ENCODE results near the gene BSG.

The BSG gene

DNA sequence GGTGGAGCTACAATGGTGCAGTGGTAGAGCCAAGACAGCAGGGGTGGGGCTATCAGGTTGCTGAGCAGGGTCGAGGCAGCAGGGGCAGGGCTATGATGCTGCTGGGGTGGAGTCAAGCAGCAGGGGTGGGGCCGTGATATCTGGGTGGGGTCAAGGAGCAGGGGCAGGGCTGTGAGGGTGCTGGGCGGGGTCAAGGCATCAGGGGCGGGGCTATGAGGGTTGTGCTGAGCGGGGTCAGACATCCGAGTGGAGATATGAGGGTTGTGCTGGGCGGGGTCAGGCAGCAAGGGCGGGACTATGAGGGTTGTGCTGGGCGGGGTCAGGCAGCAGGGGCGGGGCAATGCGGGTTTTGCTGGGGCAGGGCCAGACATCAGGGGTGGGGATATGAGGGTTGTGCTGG lies 32.0 kb downstream of the BSG start:
- peak; percentile 54 to 61 for DNase-seq (ENCODE audit: low read depth in 2 of 2)

DNA sequence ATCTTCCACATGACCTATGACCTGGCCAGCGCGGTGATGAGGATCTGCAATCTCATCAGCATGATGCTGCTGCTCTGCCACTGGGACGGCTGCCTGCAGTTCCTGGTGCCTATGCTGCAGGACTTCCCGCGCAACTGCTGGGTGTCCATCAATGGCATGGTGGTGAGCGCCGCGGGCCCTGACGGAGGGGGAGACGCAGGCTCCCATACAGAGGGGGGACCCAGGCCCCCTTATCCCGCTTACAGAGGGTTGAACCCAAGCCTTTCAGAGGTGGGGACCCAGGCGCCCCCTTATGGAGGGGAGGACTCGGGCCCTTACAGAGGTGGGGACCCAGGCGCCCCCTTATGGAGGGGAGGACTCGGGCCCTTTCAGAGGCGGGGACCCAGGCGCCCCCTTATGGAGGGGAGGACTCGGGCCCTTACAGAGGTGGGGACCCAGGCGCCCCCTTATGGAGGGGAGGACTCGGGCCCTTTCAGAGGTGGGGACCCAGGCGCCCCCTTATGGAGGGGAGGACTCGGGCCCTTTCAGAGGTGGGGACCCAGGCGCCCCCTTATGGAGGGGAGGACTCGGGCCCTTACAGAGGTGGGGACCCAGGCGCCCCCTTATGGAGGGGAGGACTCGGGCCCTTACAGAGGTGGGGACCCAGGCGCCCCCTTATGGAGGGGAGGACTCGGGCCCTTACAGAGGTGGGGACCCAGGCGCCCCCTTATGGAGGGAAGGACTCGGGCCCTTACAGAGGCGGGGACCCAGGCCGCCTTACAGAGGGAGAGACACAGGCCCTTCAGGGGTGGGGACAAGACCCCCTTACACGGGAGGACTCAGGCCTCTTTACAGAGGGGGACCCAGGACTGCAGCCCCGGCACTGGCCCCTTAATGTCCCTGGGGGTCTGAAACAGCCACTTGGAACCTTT lies 32.9 kb downstream of the BSG start:
- DNase-seq (ENCODE audit: low read depth in 2 of 2), result peak in 1 of 2 donors; percentile 40

DNA sequence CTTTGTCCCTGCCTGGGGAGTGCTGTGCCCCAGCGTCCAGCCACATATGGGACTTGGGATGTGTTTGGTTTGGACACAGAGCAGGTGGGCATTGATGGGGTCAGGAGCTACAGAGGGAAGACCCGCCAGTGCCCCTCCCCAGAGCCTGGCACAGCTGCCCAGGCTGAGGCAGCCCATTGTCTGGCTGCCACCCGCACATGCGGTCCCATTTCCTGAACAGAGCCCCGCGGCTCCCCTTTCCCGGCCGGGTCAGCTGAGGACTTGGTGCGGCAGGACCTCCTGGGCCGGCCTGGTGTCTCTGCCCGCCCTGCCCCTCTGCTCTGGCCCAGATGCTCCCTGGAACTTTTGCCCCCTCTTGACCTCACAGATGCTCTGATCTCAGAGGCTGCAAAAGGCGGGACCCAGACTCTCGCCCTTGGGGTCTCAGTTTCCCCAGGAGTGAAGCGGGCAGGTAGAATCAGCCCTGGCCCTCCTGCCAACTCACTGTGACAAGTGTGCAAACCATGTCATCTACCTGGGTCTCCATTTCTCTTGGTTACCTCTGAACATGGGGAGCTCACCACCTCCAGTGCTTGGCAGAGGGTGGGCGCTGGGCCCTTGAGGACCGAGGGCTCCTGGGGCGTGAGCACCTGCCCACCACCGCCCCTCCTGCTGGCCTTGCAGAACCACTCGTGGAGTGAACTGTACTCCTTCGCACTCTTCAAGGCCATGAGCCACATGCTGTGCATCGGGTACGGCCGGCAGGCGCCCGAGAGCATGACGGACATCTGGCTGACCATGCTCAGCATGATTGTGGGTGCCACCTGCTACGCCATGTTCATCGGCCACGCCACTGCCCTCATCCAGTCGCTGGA lies 35.1 kb downstream of the BSG start:
- no peak for DNase-seq (ENCODE audit: low read depth in 2 of 2)

DNA sequence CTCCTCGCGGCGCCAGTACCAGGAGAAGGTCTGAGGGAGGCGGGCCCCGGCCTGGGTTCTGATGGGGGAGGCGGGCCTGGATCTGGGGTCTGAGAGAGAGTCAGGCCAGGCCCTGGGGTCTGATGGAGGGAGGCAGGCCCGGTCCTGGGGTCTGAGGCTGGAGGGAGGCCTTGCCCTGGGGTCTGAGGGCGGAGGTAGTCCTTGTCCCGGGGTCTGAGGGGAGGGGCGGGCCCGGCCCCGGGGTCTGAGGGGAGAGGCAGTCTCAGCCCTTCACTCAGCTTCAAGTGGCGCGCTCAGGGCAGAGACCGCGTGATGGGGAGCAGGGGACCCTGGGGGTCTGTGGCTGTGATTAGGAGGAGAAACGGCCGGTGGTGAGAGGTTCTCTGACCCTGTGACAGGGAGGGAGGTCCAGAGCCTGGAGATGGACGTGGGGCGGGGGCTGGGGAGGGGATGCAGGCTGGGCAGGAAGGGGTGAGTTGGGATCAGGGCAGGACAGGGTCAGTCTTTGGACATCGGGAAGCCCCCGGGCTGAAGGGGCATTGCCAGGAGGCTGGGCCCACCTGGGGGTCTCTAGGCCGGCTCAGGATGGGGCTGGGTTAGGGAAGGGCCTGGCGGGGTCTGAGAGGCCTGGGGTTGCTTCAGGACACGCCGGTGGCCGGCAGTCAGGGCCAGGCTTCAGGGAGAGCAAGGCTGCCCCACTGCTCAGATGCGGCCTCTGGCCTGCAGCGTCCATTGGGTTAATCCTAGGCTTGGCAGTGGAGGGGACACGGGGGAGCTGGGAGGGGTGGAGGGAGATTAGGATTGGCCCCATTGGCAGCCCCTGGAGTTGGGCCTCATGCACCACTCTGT lies 36.0 kb downstream of the BSG start:
- DNase-seq (ENCODE audit: low read depth in 2 of 2), result no peak

DNA sequence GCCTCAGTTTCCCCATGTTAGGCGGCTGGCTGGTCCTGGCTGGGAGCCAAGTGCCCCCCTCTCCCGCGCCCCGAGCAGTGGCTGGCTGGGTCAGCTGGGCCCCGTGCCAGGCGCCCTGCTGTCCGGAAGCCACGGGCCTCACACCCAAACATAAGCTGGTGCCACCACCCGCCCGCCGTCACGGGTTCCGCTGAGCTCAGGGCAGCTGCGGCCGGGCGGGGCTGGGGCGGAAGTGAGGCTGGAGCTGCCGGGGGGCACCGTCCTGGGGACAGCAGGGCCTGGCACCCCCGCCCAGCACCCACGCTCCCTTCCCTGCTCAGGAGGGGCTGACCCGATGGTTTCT lies 36.6 kb downstream of the BSG start:
- DNase-seq (ENCODE audit: low read depth in 2 of 2), result no peak

DNA sequence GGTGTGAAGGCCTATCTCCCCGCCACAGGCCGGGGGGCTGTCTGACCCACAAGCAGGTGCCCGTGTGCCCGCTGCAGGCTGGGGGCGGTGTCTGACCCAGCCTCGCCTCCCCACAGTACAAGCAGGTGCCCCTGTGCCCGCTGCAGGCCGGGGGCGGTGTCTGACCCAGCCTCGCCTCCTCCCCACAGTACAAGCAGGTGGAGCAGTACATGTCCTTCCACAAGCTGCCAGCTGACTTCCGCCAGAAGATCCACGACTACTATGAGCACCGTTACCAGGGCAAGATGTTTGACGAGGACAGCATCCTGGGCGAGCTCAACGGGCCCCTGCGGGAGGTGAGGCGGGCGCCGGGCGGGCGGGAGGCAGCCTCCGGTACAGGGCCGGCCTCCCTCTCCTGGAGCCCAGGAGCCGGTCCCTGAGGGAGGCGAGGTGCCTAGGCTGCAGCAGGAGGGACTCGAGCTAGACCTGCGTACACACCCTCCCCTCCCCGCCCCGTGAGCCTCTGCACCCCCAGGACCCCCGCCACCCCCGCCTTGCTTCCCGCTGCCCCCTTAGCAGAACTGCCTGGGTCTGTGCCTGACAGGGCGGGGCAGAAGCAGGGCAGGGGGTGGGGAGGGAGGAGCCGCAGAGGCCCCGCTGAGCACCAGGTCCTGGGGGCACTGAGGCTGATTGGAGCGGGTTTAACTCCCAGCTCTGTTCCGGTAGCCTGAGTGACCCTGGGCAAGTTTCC lies 37.8 kb downstream of the BSG start:
- DNase-seq (ENCODE audit: low read depth in 2 of 2), result no peak

DNA sequence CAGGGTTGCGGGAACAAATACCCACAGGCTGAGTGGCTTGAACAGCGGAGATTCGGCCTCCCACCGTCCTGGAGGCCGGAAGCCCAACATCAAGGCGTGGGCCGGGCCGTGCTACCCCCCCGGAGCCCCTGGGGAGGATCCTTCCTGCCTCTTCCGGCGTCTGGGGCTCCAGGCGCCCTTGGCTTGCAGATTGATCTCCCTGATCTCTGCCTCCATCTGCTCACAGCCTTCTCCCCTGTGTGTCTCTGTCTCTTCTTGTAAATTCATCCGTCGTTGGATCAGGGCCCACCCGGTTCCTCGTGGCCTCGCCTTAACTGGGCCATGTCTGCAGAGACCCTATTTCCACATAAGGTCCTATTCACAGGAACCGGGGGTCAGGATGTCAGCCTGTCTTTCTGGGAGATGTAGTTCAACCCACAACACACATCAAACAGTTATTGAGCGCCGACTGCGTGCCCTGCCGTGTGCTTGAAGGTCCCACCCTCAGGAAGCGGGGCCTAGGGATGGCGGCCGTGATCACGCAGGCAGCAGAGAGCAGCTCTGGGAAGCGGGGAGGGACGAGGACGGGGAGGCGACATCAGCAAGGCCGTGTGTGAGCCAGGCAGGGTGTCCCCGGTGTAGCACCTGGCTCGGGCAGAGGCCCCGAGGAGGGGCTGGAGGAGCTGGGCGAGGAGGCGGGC lies 38.5 kb downstream of the BSG start:
- peak; percentile 53 to 54 for DNase-seq (ENCODE audit: low read depth in 2 of 2)

DNA sequence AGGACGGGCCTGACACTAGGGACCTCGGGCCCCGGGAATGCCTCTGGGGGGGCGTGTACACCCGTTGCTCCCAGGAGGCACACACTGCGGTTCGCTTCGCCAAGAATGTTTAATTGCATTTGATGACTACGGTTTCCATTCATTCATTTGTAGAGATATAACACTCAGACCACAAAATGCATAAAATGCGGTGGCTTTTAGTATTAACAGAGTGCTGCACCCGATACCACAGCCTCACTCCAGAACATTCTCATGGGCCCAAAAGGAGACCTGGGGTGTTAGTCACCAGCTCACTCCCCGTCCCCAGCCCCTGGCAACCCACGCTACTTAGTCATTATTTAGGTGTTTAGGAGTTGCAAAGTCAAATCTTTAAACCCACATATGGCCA lies 39.1 kb downstream of the BSG start:
- peak; percentile 58 to 67 for DNase-seq (ENCODE audit: low read depth in 2 of 2)

DNA sequence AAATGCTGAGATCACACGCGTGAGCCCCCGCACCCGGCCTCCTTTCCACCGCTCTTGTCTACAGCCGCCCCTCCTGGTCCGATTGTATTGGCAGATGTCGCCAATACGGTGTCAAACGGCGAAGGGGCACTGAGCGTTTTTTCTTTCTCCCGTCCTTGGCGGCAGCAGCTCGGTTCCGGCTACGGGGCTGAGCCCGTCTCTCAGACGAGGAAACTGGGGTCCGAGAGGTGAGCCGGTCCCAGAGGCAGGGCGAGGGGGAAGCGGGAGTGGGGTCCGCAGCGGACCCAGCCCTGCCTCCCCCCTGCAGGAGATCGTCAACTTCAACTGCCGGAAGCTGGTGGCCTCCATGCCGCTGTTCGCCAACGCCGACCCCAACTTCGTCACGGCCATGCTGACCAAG lies 40.5 kb downstream of the BSG start:
- DNase-seq (ENCODE audit: low read depth in 2 of 2), result no peak

DNA sequence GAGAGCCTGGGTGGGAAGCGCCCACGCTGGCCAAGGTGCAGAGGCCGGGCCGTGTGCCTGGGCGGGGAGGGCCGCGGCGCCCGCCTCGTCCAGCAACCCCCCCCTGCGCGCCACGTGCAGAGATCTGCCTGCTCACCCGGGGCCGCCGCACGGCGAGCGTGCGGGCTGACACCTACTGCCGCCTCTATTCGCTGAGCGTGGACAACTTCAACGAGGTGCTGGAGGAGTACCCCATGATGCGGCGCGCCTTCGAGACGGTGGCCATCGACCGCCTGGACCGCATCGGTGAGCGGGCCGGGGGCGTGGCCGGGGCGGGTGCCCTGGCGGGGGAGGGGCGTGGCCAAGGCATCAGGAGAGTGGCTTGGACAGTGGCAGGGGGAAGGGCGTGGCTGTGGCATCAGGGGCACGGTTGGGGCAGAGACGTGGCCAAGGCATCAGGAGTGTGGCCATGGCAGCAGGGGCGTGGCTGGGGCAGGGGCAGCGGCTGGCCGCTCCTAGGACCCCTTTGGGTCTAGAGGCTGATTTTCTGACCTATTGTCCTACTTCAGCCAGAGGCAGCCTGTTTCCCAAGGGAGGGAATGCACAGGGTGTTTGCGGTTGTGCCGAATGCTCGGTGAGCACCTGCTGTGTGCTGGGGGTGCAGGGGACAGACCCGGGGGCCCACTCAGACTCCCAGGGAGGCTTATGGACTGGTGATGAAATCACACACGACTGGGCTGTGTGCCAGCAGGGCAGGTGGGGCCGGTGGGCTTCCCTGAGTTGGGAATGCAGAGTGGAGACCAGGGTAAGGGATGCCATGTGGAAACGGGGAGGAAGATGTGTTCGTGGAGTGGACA lies 41.6 kb downstream of the BSG start:
- DNase-seq (ENCODE audit: low read depth in 2 of 2), result no peak

DNA sequence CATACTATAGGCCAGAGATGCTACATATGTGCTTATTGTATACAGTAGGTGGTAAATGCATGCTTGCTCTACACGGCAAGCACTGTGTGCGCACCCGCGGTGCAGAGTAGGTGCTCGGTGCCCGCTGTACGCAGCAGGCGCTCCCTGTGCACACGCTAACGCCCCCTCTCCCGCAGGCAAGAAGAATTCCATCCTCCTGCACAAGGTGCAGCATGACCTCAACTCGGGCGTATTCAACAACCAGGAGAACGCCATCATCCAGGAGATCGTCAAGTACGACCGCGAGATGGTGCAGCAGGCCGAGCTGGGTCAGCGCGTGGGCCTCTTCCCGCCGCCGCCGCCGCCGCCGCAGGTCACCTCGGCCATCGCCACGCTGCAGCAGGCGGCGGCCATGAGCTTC lies 43.2 kb downstream of the BSG start:
- no peak for DNase-seq (ENCODE audit: low read depth in 2 of 2)

DNA sequence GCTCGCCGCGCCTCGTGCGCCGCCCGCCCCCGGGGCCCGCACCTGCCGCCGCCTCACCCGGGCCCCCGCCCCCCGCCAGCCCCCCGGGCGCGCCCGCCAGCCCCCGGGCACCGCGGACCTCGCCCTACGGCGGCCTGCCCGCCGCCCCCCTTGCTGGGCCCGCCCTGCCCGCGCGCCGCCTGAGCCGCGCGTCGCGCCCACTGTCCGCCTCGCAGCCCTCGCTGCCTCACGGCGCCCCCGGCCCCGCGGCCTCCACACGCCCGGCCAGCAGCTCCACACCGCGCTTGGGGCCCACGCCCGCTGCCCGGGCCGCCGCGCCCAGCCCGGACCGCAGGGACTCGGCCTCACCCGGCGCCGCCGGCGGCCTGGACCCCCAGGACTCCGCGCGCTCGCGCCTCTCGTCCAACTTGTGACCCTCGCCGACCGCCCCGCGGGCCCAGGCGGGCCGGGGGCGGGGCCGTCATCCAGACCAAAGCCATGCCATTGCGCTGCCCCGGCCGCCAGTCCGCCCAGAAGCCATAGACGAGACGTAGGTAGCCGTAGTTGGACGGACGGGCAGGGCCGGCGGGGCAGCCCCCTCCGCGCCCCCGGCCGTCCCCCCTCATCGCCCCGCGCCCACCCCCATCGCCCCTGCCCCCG lies 43.8 kb downstream of the BSG start:
- DNase-seq (ENCODE audit: low read depth in 2 of 2), result no peak

DNA sequence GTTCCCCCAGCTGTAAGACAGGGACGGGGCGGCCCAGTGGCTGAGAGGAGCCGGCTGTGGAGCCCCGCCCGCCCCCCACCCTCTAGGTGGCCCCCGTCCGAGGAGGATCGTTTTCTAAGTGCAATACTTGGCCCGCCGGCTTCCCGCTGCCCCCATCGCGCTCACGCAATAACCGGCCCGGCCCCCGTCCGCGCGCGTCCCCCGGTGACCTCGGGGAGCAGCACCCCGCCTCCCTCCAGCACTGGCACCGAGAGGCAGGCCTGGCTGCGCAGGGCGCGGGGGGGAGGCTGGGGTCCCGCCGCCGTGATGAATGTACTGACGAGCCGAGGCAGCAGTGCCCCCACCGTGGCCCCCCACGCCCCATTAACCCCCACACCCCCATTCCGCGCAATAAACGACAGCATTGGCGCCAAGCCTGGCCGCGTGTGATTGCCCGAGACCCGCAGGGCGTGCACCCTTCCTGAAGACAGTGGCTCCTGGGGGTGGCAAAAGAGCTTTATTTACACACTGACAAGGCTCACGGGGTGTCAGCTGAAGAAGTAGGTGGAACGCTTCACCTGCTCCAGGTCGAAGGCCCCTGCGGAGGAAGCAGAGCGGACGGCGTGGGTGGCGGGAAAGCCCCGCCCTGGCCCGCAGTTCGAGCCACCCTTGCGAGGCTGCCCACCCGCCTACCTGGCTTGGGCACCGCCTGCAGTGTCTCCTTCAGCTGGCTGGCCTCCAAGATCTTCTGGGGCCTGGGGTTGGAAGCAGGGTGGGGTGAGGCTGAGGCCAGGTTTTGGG lies 44.5 kb downstream of the BSG start:
- DNase-seq (ENCODE audit: low read depth in 2 of 2), result no peak

DNA sequence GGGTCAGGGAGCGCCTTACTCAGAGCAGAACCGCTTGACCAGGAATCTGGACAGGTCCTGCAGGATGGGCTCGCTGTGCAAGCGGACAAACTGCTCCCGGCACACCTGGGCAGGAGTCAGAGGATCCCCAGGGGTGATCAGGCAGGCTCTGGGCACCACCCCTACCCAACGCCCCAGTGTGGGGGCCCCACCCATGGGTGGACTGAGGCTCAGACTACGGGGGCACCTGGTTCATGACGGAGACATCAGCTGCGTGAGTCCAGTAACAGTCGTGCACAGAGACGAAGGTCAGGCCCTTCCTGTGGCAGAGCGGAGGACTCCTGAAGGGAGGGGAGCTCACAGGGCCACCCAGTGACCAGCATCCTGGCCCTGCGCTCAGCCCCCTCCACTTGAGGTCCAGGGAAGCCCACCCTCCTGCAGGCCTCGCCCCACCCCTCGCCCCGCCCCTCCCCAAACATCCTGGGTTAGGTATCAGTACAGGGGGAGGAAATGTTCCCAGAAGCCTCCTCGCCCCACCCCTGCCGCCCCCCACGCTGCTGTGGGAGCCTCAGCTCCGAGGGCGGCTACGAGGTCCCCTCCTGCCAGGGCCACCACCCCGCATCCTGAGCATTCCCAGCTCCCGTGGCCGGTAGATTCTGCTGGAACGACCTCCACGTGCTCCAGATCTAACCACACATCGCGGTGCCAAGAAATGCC lies 45.3 kb downstream of the BSG start:
- DNase-seq (ENCODE audit: low read depth in 2 of 2), result no peak

DNA sequence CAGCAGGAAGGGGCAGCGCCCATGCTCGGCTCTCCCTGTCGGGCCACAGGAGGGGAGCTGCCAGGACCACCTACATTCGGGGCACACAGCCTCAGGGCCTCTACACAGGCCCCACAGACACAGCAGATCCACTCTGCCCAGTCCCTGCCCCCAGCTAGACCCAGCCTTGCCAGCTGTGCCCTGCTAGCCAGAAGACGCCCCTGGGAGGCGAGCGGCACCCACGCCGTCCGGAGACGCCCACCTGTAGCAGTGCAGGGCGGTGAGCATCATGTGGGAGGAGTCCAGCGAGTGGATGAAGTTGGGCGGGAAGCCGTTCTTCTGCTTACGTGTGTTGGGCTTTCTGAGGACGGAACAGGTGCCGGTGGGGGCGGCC lies 45.8 kb downstream of the BSG start:
- DNase-seq (ENCODE audit: low read depth in 2 of 2), result no peak

DNA sequence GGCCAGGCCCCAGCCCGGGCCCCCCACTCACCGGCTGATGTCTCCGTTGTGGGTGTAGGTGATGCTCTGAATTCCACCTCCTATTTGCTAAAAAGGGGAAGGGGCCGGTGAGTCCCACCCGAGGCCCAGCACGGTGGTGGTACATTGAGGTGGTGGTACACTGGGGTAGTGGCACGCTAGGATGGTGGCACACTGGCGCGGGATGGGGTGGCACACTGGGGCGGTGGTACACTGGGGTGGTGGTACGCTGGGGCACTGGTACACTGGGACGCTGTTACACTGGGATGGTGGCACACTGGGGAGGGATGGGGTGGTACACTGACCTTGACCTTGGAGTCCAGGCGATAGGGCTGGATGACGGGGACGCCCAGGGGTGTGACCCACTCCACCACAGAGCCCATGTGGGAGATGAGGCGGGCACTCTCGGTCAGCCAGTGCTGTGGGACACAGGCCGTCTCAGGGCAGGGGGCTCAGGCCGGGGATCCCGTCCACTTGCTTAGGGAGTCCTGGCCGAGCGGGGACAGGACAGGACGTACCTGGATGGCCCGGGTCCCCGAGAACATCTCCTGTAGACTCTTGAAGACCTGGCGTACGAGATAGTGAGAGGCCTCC lies 46.4 kb downstream of the BSG start:
- no peak for DNase-seq (ENCODE audit: low read depth in 2 of 2)

DNA sequence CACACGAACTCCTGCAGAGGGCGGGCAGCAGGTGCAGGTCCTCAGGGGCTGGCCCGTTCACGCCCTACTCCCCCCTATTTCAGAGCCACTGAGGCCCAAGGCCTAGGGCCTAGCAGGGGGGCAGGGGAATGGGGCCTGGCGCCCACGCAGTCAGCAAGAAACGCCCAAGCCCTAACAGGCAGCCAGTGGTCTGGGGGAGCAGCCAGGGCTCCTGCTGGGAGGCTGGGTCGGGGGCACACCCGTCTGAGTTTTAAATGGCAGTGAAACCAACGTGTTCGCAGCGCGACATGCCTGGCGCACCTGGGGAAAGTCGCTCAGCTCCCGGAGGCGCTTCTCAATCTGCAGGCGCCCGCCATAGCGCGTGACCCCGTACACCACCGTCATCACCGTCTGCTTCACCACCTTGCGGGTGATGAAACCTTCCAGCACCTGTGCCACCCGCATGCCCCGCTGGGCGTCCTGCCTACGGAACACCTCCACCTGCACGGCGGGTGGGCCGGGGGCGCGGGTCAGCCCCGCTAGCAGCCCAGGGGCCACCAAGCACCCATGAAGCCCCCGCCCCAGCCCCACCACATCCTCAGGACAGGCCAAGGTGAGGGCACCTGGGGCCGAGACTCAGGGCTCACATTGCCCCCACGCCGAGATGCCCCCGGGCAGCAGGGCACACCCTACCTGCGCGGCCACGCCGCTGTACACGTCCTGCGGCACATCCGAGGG lies 47.0 kb downstream of the BSG start:
- DNase-seq (ENCODE audit: low read depth in 2 of 2), result no peak

Data from stimulated activated CD8-positive, alpha-beta memory T cell treated with anti-CD3 and anti-CD28 coated beads, Interleukin-2, amount 100 ng/mL, for 48 hours (primary cell).